HEK293T (cell line): ENCODE results near the gene OR51V1.

ENCODE experiments used
- CTCF ChIA-PET: fragments of 350-600 bp; formaldehyde crosslinking; extraction: SDS; loops from one replicate; lab custom pipeline; 2021; ENCODE audit warnings: antibody characterized with exemption, inconsistent platforms; lab: Yijun Ruan, JAX
- POLR2A ChIA-PET: fragments of 350-600 bp; formaldehyde crosslinking; extraction: SDS; loops from one replicate; lab custom pipeline; 2020; ENCODE audit warnings: antibody characterized with exemption, inconsistent platforms; lab: Yijun Ruan, JAX
- DNase-seq: peaks from one replicate; pipeline ENCODE4 v3.0.0; 2012; ENCODE audit warnings: mixed read lengths; ENCODE audit errors: extremely low spot score
- ARNT ChIP-seq: fragments of 450-650 bp; IDR thresholded peaks from 2 replicates; pipeline ENCODE4 v1.6.1; 2017; ENCODE audit warnings: mild to moderate bottlenecking
- BHLHE40 ChIP-seq: fragments of 450-650 bp; IDR thresholded peaks from 2 replicates; pipeline ENCODE4 v1.6.1; 2016; ENCODE audit warnings: mild to moderate bottlenecking, moderate library complexity, borderline replicate concordance
- CTBP1 ChIP-seq: fragments of 450-650 bp; IDR thresholded peaks from 2 replicates; pipeline ENCODE4 v1.6.1; 2016; ENCODE audit warnings: borderline replicate concordance
- ELF4 ChIP-seq: fragments of 450-650 bp; IDR thresholded peaks from 2 replicates; pipeline ENCODE4 v1.6.1; 2017; ENCODE audit warnings: antibody characterized with exemption
- FOXA1 ChIP-seq: fragments of 450-650 bp; IDR thresholded peaks from 2 replicates; pipeline ENCODE4 v1.6.1; 2016; ENCODE audit warnings: mild to moderate bottlenecking
- FOXK2 ChIP-seq: fragments of 450-650 bp; IDR thresholded peaks from 2 replicates; pipeline ENCODE4 v1.6.1; 2016; ENCODE audit warnings: mild to moderate bottlenecking
- FOXM1 ChIP-seq: fragments of 450-650 bp; IDR thresholded peaks from 2 replicates; pipeline ENCODE4 v1.6.1; 2017; ENCODE audit warnings: mild to moderate bottlenecking, borderline replicate concordance
- HDGF ChIP-seq: fragments of 450-650 bp; IDR thresholded peaks from 2 replicates; pipeline ENCODE4 v1.6.1; 2017; ENCODE audit warnings: antibody characterized with exemption, borderline replicate concordance
- L3MBTL2 ChIP-seq: fragments of 450-650 bp; conservative IDR thresholded peaks from 2 replicates; pipeline ENCODE4 v1.6.1; 2016; ENCODE audit warnings: mild to moderate bottlenecking
- LEF1 ChIP-seq: fragments of 450-650 bp; IDR thresholded peaks from 2 replicates; pipeline ENCODE4 v1.6.1; 2017; ENCODE audit warnings: mild to moderate bottlenecking, borderline replicate concordance
- NFRKB ChIP-seq: fragments of 450-650 bp; IDR thresholded peaks from 2 replicates; pipeline ENCODE4 v1.6.1; 2016; ENCODE audit warnings: mild to moderate bottlenecking, moderate library complexity
- PKNOX1 ChIP-seq: fragments of 450-650 bp; IDR thresholded peaks from 2 replicates; pipeline ENCODE4 v1.6.1; 2016
- SP1 ChIP-seq: fragments of 450-650 bp; IDR thresholded peaks from 2 replicates; pipeline ENCODE4 v1.6.1; 2017
- SUZ12 ChIP-seq: fragments of 450-650 bp; IDR thresholded peaks from 2 replicates; pipeline ENCODE4 v1.6.1; 2016; ENCODE audit warnings: mild to moderate bottlenecking
- TARDBP ChIP-seq: fragments of 450-650 bp; IDR thresholded peaks from 2 replicates; pipeline ENCODE4 v1.6.1; 2016
- ZNF384 ChIP-seq: fragments of 450-650 bp; IDR thresholded peaks from 2 replicates; pipeline ENCODE4 v1.6.1; 2016

The OR51V1 gene

GRCh38 chr11:5203366-5203765 is 2.9 kb upstream of the OR51V1 start:
- TF ChIP-seq TARDBP = no peak
- no peak for TF ChIP-seq SP1
- no peak for TF ChIP-seq FOXK2
- no peak for TF ChIP-seq NFRKB
- TF ChIP-seq ARNT = no peak
- TF ChIP-seq FOXM1 = no peak
- no peak for TF ChIP-seq L3MBTL2
- no peak for TF ChIP-seq ELF4
- TF ChIP-seq CTBP1 = no peak
- no peak for TF ChIP-seq ZNF384
- TF ChIP-seq BHLHE40 = no peak
- TF ChIP-seq LEF1 = no peak
- TF ChIP-seq PKNOX1 = no peak
- TF ChIP-seq HDGF = no peak
- TF ChIP-seq FOXA1 = no peak
- TF ChIP-seq SUZ12 = no peak
- CTCF ChIA-PET = no interaction called here
- POLR2A ChIA-PET = no interaction called here
- DNase-seq = no peak

GRCh38 chr11:5198285-5198684 is 2.2 kb downstream of the OR51V1 start:
- no peak for DNase-seq
- POLR2A ChIA-PET = no interaction called here
- CTCF ChIA-PET = no interaction called here
- TF ChIP-seq BHLHE40 (no peak), FOXA1 (no peak), HDGF (no peak), TARDBP (no peak), SP1 (no peak), ARNT (no peak), LEF1 (no peak), SUZ12 (no peak), FOXK2 (no peak), ELF4 (no peak), ZNF384 (no peak), PKNOX1 (no peak), FOXM1 (no peak), NFRKB (no peak), CTBP1 (no peak)

- TF ChIP-seq FOXK2 (no peak), FOXA1 (no peak), L3MBTL2 (no peak), CTBP1 (no peak), SP1 (no peak), ARNT (no peak), ZNF384 (no peak), LEF1 (no peak), BHLHE40 (no peak), PKNOX1 (no peak), SUZ12 (no peak), TARDBP (no peak), NFRKB (no peak), HDGF (no peak), FOXM1 (no peak), ELF4 (no peak)
- ChIA-PET POLR2A (no interaction called here), CTCF (no interaction called here)
- no peak for DNase-seq
Observed at GRCh38 chr11:5197536-5197935, 2.9 kb downstream of the OR51V1 start.

- TF ChIP-seq PKNOX1 = no peak
- no peak for TF ChIP-seq LEF1
- no peak for TF ChIP-seq HDGF
- no peak for TF ChIP-seq ARNT
- TF ChIP-seq CTBP1 = no peak
- no peak for TF ChIP-seq TARDBP
- TF ChIP-seq L3MBTL2 = no peak
- no peak for TF ChIP-seq FOXK2
- TF ChIP-seq SUZ12 = no peak
- TF ChIP-seq ELF4 = no peak
- no peak for TF ChIP-seq FOXA1
- TF ChIP-seq BHLHE40 = no peak
- TF ChIP-seq NFRKB = no peak
- TF ChIP-seq SP1 = no peak
- TF ChIP-seq ZNF384 = no peak
- DNase-seq = no peak
- POLR2A ChIA-PET = no interaction called here
Observed at GRCh38 chr11:5196731-5197130, 3.8 kb downstream of the OR51V1 start.

GRCh38 chr11:5196067-5196466 is 4.4 kb downstream of the OR51V1 start:
- ChIA-PET CTCF (no interaction called here), POLR2A (no interaction called here)
- TF ChIP-seq FOXA1 (no peak), TARDBP (no peak), HDGF (no peak), FOXK2 (no peak), ARNT (no peak), CTBP1 (no peak), FOXM1 (no peak), SUZ12 (no peak), L3MBTL2 (no peak), SP1 (no peak), ELF4 (no peak), PKNOX1 (no peak), LEF1 (no peak), ZNF384 (no peak), BHLHE40 (no peak), NFRKB (no peak)
- DNase-seq = no peak

More at GRCh38 chr11:5196731-5197130, 3.8 kb downstream of the OR51V1 start:
- CTCF ChIA-PET = no interaction called here
